HL-60 (cell line): ENCODE measurements around the gene PRSS27.
A peak's percentile ranks its signal among the peaks of the same experiment; 100 is the strongest.
"Not testable (repeated sequence)": the region's sequence is repeated elsewhere in the genome, so short reads cannot be mapped to it uniquely, and the experiment has no call there.

Experiments used
- DNase-seq, 2 experiments: peaks; one replicate each; pipeline ENCODE4 v3.0.0-alpha.2; 2010 to 2020; ENCODE audit warnings: low read depth in 1 of 2, low spot score in 1 of 2
- H3K27ac ChIP-seq: fragments of 250-450 bp; sonication (Bioruptor Pico); replicated peaks from 2 replicates; pipeline ENCODE4 v1.5.1; 2020; ENCODE audit warnings: mild to moderate bottlenecking, moderate library complexity
- H3K27me3 ChIP-seq: fragments of 250-450 bp; sonication (Bioruptor Pico); 2 replicates; pipeline ENCODE4 v1.5.1; 2021; ENCODE audit warnings: mild to moderate bottlenecking, moderate library complexity; ENCODE audit not compliant: insufficient read depth, poor library complexity, severe bottlenecking
- H3K4me3 ChIP-seq: replicated peaks from 2 replicates; pipeline ENCODE4 v1.5.1; 2011; ENCODE audit warnings: mild to moderate bottlenecking, control low read depth, low read length; ENCODE audit not compliant: insufficient read depth
- GABPA ChIP-seq: IDR thresholded peaks from 2 replicates; pipeline ENCODE4 v1.6.1; 2012; ENCODE audit warnings: low read depth
- POLR2AphosphoS5 ChIP-seq: IDR thresholded peaks from 2 replicates; pipeline ENCODE4 v1.6.1; 2012; ENCODE audit warnings: low read depth
- SPI1 ChIP-seq: IDR thresholded peaks from 2 replicates; pipeline ENCODE4 v1.6.1; 2012; ENCODE audit warnings: low read depth, mild to moderate bottlenecking, borderline replicate concordance
- TF ChIP-seq, protein P1 (sequence below): IDR thresholded peaks from one replicate; pipeline ENCODE4 v1.5.1; 2011; ENCODE audit warnings: low read length, control low read depth, inconsistent platforms; ENCODE audit not compliant: insufficient read depth
- TF ChIP-seq, protein P2 (sequence below): IDR thresholded peaks from 2 replicates; pipeline ENCODE4 v1.6.1; 2012; ENCODE audit warnings: low read depth; ENCODE audit not compliant: insufficient replicate concordance

PRSS27 gene

DNA sequence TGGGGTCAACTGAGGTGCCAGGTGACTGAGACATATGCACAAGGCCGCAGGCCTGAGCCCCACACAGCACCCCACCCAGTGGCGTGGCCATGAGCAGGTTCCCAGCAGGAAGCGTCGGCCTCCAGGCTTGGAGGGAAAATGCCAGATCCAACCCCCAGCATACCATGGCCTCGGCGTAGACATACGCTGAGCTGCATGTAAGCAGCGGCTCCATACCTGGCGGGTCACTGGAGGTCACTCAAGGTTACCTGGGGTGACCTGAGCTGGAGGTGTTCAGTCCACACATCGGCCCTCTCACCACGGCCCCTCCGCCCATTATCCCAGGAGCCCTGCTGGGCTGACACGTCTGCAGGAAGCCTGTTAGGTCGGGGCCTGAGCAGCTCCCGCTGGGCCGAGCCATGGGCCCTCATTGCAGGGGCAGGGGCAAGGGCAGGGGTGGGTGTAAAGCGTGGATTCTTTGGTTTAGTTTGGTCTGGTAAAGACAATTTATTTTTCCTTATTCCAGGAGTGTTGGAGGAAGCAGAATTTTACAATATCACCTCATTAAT, 22.5 kb downstream of the PRSS27 start:
- H3K27ac ChIP-seq = no peak overlapping the region
- no peak for TF ChIP-seq GABPA
- TF ChIP-seq, protein P1, sequence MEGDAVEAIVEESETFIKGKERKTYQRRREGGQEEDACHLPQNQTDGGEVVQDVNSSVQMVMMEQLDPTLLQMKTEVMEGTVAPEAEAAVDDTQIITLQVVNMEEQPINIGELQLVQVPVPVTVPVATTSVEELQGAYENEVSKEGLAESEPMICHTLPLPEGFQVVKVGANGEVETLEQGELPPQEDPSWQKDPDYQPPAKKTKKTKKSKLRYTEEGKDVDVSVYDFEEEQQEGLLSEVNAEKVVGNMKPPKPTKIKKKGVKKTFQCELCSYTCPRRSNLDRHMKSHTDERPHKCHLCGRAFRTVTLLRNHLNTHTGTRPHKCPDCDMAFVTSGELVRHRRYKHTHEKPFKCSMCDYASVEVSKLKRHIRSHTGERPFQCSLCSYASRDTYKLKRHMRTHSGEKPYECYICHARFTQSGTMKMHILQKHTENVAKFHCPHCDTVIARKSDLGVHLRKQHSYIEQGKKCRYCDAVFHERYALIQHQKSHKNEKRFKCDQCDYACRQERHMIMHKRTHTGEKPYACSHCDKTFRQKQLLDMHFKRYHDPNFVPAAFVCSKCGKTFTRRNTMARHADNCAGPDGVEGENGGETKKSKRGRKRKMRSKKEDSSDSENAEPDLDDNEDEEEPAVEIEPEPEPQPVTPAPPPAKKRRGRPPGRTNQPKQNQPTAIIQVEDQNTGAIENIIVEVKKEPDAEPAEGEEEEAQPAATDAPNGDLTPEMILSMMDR = no peak
- TF ChIP-seq, protein P2, sequence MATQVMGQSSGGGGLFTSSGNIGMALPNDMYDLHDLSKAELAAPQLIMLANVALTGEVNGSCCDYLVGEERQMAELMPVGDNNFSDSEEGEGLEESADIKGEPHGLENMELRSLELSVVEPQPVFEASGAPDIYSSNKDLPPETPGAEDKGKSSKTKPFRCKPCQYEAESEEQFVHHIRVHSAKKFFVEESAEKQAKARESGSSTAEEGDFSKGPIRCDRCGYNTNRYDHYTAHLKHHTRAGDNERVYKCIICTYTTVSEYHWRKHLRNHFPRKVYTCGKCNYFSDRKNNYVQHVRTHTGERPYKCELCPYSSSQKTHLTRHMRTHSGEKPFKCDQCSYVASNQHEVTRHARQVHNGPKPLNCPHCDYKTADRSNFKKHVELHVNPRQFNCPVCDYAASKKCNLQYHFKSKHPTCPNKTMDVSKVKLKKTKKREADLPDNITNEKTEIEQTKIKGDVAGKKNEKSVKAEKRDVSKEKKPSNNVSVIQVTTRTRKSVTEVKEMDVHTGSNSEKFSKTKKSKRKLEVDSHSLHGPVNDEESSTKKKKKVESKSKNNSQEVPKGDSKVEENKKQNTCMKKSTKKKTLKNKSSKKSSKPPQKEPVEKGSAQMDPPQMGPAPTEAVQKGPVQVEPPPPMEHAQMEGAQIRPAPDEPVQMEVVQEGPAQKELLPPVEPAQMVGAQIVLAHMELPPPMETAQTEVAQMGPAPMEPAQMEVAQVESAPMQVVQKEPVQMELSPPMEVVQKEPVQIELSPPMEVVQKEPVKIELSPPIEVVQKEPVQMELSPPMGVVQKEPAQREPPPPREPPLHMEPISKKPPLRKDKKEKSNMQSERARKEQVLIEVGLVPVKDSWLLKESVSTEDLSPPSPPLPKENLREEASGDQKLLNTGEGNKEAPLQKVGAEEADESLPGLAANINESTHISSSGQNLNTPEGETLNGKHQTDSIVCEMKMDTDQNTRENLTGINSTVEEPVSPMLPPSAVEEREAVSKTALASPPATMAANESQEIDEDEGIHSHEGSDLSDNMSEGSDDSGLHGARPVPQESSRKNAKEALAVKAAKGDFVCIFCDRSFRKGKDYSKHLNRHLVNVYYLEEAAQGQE = no peak
- no peak for TF ChIP-seq SPI1
- no peak for TF ChIP-seq POLR2AphosphoS5
- no peak for DNase-seq
- no peaks in the 10 kb centered on the region for H3K27me3 ChIP-seq
- H3K4me3 ChIP-seq = no peak overlapping the region

DNA sequence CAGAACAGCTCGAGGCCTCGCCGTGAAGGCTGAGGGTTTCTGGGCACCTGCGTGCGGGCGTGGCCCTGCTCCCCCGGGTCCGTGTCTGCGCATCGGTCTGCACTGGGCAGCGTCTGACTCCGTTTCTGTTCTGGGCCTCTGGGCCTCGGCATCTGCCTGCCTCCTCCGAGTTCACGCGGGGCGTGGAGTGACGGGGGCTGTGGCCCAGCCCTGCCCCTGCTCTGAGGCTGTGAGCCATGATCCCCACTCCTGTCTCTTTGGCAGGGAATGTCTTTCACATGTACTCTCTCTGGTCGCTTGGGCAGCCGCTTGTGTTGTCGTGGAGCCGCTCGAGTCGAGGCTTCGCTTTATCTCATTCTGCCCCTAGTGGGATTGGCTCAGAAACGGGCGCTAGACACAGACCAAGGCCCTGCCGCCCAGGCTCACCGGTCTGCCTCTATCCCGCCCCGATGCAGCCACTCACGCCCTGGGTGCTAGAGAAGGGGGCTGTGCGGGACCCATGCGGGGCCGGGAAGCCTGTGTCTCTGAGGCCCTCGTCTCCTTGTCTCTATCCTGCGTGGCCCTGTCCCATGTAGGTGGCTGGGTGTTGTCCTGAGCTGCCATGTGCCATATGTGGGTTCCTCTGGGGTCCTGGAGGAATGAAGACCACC, 23.3 kb downstream of the PRSS27 start:
- not testable (repeated sequence) for H3K27me3 ChIP-seq, H3K27ac ChIP-seq

DNA sequence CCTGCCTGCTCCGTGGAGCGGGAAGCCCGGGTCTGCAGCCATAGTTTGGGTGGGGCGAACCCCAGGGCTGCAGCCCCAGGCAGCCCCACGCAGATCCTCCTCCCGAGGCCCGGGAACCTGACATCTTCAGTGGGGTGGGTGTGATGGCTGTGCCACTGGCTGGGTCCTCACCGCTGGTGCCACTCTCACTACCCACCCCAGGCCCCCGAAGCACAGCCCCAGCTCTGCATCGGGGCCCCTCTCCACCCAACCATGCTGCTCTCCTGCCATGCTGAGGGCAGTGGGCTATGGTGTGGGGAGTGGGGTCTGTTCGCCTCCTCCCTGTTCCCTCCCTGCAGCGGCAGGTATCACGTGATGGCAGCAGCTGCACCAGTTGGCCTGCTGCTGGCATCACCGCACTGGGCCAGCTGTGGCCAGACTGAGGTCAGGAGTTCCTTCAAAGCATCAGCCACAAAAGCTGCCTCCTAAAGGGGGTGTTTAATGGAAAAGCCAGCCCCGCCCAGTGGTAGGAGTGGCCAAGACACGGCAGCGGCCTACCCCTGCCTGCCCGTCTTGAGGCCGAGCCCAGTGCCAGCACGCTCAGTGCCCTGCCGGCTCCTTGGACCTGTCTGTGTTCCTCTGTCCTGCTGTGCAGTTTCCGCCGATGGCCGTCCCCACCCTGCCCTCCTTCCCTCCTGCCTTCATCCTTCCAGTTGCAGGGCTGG, 26.9 kb downstream of the PRSS27 start:
- Histone ChIP-seq H3K27me3 (no peaks in the 10 kb centered on the region), H3K27ac (no peak overlapping the region), H3K4me3 (no peak overlapping the region)
- TF ChIP-seq SPI1 = no peak
- TF ChIP-seq, protein P2 = no peak
- TF ChIP-seq, protein P1 = no peak
- TF ChIP-seq GABPA = no peak
- no peak for TF ChIP-seq POLR2AphosphoS5
- peak in 1 of 2 experiments; percentile 24 for DNase-seq

More for the DNA sequence above, 23.3 kb downstream of the PRSS27 start:
- not testable (repeated sequence) for DNase-seq, H3K4me3 ChIP-seq

DNA sequence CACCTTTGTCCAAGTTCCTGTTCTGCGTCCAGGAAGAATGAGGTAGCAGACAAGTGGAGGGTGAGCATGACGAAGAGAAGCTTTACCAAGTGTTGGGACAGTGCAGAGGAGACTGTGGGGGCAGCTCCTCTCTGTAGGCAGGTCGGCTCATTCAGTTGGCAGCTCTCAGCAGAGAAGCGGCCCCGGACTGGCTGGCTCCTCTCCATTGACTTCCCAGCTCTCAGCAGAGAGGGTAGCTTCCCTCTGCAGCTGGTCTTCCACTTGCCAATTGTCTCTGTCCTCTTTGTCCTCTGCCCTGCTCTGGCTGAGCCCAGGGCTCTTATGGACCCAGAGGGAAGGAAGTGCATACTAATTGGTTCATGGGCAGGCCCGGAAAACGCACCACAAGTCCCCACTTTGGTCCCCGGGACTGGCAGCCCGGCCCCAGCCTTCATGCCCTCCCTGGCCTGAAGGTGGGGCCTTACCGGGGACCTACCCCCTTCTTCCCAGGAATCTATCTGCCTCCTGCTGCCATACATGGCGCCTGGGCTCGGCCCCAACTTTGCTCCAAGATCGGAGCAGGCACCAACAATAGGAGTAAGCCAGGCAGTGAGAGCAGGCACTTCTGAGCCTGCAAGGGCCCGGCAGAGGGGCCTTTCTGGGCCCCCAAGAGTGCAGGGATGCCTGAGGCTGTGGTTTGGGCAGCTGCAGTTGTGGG, 27.6 kb downstream of the PRSS27 start:
- DNase-seq = peak in 1 of 2 experiments; percentile 29
- Histone ChIP-seq H3K27me3 (no peaks in the 10 kb centered on the region), H3K27ac (no peak overlapping the region), H3K4me3 (no peak overlapping the region)
- TF ChIP-seq, protein P2 = no peak
- TF ChIP-seq POLR2AphosphoS5 (no peak), GABPA (no peak), SPI1 (no peak)
- TF ChIP-seq, protein P1 = no peak
